DMS 273 (cell line): ENCODE results near the gene AMZ1.

Experiments used
- DNase-seq: peaks from one replicate; lab custom pipeline; 2025; ENCODE audit not compliant: unreplicated experiment; lab: John Stamatoyannopoulos, UW

AMZ1 gene

DNA sequence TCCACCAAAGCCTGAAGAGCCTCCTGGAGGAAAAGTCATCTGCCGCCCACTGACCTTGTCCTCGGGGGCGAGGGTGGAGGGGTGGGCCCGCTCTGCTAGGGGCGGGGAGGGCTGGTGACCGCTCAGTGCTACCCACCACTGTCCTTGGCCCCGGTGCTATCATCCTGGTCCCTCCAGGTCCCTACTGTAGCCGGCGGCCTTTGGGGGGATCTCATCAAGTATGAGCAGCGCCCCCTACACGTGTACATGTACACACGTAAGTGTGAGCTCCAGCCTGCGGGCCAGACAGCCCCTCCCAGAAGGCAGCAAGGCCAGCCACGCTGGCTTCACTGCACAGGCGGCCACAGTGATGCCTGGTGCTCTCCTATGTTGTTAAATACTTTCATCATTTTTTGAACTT, 36.7 kb upstream of the AMZ1 start:
- DNase-seq: peak; percentile 51

DNA sequence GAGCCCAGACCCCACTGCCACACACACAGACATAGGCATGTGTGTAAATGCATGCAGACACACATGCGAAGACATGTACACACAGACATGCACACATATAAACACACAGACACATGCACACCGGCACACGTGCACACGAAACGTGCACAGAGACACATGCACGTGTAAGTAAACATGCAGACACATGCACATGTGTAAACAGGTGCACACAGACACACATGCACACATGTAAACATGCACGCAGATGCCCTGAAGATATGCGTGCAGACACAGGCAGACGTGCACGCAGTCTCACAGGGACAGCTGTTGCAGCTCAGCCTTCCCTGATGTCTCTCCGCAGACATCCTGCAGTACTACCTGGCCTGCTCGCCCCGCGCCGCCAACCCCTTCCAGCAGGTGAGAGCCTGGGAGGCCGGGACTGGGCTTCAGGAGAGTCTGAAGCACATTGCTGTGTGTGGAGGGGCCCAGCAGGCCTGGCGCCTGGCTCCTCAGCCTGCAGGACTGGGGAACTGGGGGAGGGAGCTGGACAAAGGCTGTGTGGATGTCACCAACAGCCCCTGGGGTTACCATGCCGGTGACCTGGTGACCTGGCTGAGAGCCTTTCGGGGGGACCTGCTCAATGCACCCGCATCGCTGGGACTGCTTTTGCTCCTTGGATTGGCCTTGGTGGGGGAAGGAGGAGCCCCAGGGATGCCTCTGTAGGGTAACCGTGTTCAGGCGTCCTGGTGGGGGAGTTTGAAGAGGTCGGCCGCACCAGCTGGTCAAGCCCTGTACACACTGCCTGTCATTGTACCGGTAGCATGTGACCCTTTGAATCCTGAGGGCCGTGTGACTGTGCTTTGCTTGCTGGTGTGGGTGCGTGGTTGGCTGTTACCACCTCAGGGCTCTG, 35.9 kb upstream of the AMZ1 start:
- DNase-seq: no peak

DNA sequence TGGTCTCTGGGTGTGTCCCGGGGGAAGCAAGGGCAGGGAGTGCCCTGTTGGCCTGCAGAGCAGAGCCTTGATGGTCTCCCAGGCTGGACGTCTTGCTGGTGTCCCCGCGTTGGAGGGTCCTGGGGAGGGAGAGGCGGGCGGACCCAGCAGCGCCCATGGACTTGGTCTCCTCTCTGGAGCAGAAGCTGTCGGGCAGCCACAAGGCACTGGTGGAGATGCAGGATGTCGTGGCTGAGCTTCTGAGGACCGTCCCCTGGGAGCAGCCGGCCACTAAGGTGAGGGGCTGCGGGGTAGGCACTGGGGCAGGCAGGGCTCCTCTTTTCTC, 35.3 kb upstream of the AMZ1 start:
- DNase-seq: no peak

DNA sequence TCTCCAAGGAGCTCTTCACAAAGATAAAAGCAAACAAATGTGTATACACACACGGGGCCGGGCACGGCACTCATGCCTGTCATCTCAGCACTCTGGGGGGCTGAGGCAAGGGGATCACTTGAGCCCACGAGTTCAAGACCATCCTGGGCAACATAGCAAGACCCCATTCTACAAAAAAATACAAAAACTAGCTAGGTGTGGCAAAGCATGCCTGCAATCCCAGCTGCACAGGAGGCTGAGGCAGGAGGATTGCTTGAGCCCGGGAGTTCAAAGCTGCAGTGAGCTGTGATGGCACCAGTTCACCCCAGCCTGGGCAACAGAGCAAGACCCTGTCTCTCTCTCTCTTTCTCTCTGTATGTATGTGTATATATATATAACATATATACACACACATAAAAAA, 33.9 kb upstream of the AMZ1 start:
- no peak for DNase-seq

DNA sequence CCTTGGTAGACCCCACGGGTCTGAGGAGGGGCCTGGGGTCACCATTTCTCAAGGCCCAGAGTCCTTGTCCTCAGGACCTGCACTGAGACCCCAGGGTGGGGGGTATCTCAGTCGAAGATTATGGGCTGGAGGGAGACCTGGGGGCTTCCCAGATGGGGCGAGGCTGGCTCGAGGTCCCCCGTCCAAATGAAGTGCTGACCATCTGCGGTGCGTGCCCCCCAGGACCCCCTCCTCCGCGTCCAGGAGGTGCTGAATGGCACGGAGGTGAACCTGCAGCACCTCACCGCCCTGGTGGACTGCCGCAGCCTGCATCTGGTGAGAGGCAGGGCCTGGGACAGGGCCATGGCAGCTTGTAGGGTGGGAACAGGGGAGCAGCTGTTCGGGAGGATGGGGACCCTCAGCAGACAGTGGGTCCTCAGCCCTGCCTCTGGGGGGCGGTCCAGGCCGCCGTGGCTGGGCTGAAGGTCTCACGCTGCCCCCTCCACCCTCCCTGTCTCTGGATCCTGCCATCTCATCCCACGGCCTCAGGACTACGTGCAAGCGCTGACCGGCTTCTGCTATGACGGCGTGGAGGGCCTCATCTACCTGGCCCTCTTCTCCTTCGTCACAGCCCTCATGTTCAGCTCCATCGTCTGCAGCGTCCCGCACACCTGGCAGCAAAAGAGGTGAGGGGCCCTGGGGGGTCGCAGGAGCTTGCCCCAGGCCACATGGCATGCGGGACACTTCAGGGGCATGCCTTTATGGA, 32.0 kb upstream of the AMZ1 start:
- DNase-seq: no peak

DNA sequence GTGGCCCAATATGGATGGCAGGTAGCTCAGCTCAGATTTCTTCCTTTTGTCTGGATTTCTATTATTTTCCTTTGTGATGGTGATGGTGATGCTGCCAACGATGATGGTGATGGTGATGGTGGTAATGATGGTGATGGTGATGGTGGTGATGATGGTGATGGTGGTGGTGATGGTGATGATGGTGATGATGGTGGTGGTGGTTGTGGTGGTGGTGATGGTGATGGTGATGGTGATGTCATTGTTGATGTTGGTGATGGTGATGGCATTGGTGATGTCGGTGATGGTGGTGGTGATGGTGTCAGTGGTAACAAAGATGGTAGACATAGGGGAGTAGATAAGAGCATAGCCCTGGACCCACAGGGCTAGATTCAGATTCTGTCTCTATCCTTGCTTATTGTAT, 30.8 kb upstream of the AMZ1 start:
- no peak for DNase-seq

DNA sequence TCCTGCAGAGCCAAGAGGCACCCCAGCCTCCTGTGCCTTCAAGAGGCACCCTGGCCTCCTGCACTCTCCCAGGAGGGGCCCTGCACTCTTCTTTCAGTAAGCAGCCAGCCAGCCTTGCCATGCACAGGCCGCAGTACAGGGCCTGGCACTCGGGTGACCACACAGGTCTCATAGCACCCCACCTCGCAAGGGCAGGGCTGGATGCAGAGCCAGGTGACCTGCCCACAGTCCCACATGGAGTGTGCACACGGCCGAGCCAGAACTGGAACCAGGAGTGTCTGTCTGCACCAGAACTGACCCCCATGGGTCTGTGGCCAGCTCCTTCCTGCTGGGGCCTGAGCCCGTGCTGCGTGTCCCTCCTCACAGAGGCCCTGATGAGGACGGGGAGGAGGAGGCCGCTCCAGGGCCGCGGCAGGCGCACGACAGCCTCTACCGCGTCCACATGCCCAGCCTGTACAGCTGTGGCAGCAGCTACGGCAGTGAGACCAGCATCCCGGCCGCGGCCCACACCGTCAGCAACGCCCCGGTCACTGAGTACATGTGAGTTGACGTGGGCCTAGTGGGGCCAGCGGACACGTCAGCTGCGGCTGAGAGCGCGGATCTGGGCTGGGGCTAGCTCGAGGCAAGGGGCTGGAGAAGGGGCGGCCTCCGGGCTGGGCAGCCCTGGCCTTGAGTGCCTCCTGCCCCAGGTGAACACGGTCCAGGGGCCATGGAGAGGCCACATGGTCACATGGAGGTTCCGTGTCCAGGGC, 29.9 kb upstream of the AMZ1 start:
- DNase-seq: no peak

DNA sequence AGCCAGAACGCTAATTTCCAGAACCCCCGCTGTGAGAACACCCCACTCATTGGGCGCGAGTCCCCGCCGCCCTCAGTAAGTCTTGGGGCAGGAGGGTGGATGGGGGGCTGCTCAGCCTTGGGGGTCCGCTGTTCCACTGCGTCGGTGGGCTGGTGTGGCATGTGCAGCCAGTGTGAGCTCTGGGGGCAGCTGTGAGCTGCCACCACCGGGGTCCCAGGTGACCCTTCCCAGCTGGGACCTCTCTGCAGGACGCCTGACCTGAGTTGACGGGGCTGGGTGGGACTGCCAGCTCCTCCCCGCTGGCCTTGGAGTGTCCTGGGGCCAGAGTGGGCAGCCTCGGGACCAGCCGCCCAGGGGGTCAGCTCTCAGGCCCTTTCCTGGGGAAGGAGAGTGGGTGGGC, 29.1 kb upstream of the AMZ1 start:
- no peak for DNase-seq

DNA sequence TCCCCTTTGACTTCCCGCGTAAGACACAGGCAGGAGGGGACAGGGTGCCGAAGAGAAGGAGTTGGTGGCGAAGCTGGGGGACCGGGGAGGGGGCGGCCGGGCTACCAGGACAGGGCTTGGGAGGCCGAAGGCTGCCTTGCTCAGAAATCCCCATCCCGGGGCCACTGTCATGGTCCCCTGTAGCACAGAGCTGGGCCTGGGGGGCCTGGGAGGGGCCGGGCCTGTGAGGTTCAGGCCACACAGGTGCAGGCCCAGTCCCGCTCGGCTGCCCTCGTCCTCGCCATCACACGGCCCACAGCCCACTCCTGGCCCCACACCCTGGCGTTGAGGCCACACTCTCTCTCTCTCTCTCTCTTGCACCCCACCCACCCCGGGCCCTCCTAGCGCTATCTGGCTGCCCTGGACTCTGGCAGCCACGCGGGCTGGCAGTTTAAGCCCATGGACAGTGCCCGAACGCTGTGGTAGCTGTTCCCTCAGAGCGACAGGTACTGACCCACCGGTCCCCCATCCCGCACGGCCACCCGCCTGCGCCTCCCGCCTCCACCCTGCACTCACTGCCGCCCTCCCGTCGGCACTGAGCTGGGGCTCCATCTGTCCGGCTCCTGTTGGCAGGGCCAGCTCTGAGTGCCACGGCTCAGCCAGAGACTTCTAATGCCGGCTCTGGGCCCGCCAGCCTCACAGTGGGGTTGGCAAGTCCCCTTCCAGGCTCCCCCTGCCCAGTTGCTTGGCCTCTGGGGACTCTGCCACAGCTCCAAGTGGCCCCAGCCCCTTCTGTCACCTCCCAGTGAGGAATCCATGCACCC, 28.2 kb upstream of the AMZ1 start:
- peak; percentile 55 for DNase-seq

DNA sequence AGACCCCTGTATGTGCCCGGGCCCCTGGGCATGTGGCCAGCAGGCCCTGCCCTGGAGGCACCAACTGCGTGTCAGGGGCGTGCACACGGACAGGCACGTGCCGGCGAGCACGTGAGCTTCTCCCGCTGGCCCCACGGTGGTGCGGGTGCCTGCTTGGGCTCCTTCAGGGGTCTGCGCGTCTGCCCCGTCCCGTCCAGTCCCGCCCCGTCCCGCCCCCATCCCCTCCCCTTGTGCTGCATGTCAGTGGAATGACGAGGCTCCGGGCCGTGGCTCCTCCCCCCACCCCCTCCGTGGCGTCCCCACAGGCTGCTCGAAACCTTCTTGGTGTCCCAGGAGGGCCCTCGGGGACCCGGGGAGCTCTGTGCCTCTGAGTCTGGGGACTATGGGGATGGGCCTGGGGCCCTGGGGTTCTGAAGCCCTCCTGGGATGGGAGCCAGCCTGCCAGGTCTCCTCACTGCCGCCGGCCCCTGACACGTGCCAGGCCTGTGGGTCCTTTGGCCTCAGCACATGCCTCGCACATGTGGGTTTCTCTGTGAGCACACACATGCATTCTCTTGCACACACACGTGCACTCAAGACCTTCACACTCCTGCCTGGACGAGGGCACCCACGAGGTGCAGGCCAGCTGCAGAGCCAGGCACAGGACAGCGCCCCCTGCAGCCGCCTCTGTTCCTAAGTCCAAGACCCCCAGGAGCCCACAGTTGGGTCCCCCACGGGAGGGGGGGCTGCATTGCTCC, 27.5 kb upstream of the AMZ1 start:
- DNase-seq: no peak

DNA sequence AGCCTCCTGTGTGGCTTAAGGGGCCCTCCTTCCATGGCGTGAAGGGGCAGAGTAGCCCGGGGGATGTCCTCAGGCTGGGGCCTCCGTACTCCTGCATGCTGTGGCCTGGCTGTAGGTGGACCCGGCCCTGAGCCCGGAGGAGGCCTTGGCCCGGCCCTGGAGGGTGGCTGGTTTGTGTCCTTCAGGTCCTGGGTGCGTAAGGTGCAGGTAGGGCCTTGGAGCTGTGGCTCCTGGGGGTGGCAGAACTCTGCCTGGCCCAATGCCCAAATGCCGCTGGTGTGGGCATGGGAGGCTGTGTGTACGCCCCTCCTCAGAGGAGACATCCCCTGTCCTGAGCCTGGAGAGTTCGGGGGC, 26.9 kb upstream of the AMZ1 start:
- DNase-seq: no peak

DNA sequence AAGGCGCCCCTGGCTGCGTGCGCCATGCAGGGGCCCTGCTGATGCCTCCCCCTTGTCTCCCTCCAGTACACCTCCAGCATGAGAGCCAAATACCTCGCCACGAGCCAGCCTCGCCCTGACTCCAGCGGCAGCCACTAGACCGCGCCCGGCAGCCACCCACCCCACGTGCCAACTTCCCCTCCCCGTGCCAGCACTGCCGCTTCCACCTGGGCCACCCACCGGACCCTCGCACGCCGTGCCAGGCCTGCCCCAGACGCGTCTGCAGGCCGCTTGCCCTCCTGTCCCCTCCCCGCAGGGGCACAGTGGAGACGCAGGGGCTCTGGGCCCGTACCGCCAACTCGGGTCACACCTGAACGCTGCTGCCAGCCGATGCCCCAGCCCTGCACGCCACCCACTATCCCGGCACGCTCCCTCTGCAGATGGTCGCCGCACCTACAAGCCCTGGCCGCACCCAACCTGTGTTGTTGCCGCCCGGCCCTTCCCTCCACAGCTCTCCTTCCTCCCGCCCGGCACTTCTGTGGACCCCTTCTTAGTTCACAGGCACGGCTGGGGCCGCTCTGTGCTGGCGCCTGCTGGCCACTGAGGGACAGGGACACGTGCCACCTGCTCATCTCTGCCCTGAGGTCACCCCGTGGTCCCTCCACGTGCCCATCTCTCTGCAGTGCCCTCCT, 26.3 kb upstream of the AMZ1 start:
- DNase-seq: no peak

DNA sequence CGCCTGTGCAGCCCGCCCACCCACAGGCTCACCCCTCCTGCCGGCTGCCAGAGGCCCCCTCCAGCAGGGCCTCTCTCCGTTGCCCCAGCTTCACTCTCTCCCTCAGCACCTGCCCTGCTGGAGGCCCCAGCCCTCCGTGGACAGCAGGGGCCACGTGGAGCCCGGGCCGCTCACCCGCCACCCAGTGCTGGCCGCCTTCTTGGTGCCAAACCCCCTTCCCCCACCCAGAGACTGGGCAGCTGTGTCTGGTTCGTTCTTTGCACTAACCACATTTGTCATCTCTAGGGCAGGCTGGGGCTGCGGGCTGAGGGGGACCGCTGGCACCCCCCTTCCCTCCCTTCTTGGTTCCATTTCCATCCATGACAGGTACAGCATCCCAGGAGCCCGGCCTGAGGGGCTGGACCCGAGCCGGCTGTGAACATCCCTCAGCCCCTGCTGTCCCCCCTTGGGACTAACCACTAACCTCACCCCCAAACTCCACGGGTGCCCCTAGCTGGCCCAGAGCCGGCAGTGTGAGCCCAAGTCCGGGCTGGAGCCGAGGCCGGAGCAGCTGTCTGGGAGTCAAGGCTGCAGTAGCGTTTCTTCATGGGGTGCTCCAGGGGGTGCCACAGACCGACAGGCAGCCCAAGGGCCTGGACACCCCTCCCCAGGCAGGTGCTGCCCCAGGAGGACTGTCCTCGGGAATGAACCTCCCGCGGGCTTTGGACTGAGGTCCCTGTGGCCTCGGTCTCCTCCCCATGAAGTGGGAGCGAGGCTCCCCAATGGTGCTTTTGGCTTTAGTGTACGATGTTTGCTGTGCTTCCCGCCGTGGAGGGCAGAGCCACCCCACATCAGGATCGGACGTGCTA, 25.5 kb upstream of the AMZ1 start:
- DNase-seq: no peak

DNA sequence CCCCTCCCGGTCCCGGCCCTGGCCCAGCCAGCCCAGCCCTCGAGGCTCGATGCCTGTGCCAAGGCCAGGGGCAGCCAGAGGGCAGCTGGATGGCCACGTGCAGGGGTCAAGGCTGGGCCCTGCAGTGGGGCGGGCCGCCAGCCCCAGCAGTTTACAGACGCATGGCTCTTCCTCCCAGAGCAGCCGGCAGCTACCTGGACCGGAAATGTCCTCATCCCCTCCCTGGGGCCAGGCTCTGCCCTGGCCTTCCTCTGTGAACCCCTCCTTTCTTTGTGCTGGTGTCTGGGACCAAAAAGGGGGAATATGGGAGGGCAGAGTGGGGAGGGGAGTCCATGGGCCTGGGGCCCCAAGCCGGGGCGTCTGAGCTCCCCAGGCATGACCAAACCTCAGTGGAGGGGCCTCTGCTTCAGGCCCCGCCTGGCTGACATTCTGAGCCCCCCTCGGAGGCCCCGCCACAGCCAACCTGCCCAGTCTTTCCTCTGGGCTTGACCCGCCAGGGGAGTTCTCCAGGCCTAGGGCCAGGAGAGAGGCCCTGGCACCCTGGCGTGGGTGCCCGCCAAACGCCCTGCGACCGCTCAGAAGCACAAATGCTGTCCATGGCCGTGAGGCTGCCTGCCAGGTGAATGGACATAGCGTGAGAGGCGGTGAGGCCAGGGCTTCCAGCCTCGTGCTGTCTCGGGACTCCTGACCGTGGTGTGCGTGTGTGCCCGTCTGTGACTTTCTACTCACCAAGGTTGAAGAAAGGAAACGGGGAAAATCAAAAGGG, 24.7 kb upstream of the AMZ1 start:
- no peak for DNase-seq

DNA sequence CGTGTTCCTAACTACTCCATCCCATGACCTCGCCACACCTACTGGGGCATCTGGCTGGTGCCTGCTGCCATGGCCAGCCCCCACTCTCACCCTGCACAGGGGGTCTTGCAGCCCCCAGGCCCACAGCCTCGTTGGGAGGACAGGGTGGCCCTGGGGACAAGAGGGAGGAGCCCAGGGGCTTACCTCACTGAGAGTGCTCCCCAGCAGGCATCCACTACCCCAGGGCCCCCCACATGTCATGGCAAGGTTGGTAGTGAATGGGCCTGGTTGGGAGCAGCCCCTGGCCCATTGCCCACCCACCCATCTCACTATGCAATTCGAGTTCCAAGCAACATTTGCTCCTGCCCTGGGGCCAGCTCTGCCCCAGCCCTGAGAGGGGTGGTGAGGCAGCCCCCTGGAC, 24.0 kb upstream of the AMZ1 start:
- no peak for DNase-seq

DNA sequence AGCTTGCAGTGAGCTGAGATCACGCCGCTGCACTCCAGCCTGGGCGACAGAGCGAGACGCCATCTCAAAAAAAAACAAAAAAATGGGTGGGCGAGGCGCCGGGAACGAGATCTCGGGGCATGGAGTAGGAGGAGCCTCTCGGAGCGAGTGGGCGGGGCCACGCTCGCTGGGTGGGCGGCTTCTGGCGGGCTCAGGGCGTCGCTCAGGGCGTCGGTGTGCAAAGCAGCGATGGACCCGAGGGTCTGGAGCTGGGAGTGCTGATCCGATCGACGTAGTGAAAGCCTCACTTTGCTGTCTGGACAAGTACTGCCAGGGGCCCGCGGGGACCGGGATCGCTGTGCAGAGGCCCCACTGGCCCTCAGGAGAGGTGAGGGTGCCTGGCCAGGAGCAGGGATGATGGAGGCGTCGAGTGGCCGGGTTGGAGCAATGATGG, 22.6 kb upstream of the AMZ1 start:
- DNase-seq: peak; percentile 51

DNA sequence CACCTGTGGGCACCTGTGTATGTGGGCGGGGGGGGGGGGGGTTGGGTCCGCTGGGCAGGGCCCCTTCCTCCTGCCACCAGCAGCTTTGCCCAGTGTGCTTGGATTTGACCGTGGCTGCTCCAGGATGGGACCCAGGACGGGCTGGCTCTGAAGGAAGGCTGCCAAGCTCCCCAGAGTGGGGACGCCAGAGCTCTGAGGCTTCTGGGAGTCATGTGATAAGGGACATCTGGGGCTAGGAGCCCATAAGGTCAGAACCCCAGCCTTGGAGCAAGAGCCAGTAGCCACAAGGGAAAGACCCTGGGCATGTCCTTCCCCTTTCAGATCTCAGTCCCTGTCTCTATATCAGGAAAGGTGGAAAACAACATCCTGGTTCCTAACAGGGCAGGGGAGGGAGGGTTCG, 21.8 kb upstream of the AMZ1 start:
- DNase-seq: no peak

DNA sequence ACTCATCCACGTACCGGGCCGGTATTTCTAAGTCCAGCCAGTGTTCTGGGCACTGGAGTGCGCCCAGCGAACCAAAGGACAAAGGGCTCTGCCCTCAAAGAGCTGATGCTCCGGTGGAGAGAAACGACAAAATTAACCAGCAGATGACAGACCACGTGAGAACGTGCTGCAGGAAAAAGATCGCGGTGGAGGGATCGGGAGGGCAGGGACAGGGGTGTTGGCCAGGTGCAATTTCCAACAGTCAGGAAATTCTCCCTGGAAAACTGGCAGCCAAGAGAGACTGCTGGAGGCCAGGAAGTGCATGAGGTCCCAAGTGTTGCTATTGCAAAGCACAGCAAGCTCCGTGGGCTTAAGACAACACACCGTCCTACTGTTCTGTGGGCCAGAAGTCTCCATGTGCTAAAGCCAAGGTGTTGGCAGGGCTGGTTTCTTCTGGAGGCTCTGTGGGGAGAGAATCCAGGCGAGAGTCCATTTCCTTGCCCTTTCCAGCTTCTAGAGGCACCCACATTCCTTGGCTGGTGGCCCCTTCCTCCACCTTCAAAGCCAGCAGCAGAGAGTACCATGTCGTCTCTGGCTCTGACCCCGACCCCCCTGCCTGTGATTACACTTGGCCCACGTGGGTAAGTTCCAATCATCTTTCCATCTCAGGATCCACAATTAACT, 21.3 kb upstream of the AMZ1 start:
- no peak for DNase-seq
